Esophagus muscularis mucosa (tissue), 4 donors: ENCODE measurements around the gene MTCH1.

Experiments
- CTCF ChIP-seq, 3 experiments: fragments of 200-600 bp in 2 of 3; fragments of 450-650 bp in 1 of 3; sonication (generic) in 2 of 3; IDR thresholded peaks; one replicate each; pipeline ENCODE4 v1.5.1; 2017 to 2019; ENCODE audit warnings: antibody characterized with exemption in 3 of 3, mild to moderate bottlenecking in 2 of 3, moderate library complexity in 1 of 3
- EP300 ChIP-seq: sonication (generic); formaldehyde crosslinking; IDR thresholded peaks from one replicate; pipeline ENCODE4 v1.6.1; 2017; ENCODE audit warnings: antibody characterized with exemption
- POLR2A ChIP-seq: fragments of 450-650 bp; IDR thresholded peaks from one replicate; pipeline ENCODE4 v1.6.1; 2017; ENCODE audit warnings: antibody characterized with exemption, moderate library complexity, mild to moderate bottlenecking, low read depth
- POLR2AphosphoS5 ChIP-seq, 2 donors: sonication (generic); formaldehyde crosslinking; IDR thresholded peaks; one replicate each; pipeline ENCODE4 v1.6.1; 2017; ENCODE audit warnings: antibody characterized with exemption in 2 of 2

- TF ChIP-seq CTCF (IDR thresholded peaks at IDR 0.05) = no peak
- TF ChIP-seq EP300 = no peak
- TF ChIP-seq POLR2AphosphoS5 (IDR thresholded peaks at IDR 0.05) = peak in 1 of 2 donors; percentile 15
- no peak for TF ChIP-seq POLR2A
Measured at GRCh38 chr6:37005061-37005810, 19.2 kb upstream of the MTCH1 start, which contains the start of gene FGD2.
